Prostate gland (tissue), 2 donors: Measurements from ENCODE around the gene SIX3.

Experiments used
- CTCF ChIP-seq, 4 experiments: fragments of 200-600 bp in 2 of 4; fragments of 450-650 bp in 2 of 4; sonication (generic) in 2 of 4; IDR thresholded peaks; 1 replicate in 3 of 4; 2 replicates in 1 of 4; pipeline ENCODE4 v1.5.1; 2016 to 2019; ENCODE audit warnings: antibody characterized with exemption in 4 of 4, mild to moderate bottlenecking in 2 of 4, moderate library complexity in 2 of 4
- POLR2A ChIP-seq: fragments of 450-650 bp; IDR thresholded peaks from one replicate; pipeline ENCODE4 v1.6.1; 2016; ENCODE audit warnings: antibody characterized with exemption, mild to moderate bottlenecking

GRCh38 chr2:44942304-44943030, 965 bp downstream of the SIX3 start:
- no peak for TF ChIP-seq CTCF (IDR thresholded peaks at IDR 0.05)
- TF ChIP-seq POLR2A, result no peak
